A172 (cell line): Measurements from ENCODE around the gene ZDHHC13. TPM values are rescaled to one million over a fixed set of nuclear protein-coding genes. Genes with fewer than 3 reads are reported as not detected.

Source experiments
- DNase-seq: peaks from one replicate; pipeline ENCODE4 v3.0.0-alpha.2; 2015; ENCODE audit warnings: low spot score
- total RNA-seq: library from RNA; depleted of rRNA; stranded (reverse); fragments of >200 nt; shearing (Covaris generic); gene quantifications from 2 replicates; pipeline ENCODE4 v1.2.3, GENCODE V29; 2014; rRNA removed

The ZDHHC13 gene
- total RNA-seq, 1 experiment from 2014 or later, result 37.6 TPM

- no peak for DNase-seq
Observed at GRCh38 chr11:19208181-19208580, 91.2 kb downstream of the ZDHHC13 start.

- no peak for DNase-seq
Observed at GRCh38 chr11:19208959-19209546, 92.1 kb downstream of the ZDHHC13 start.

GRCh38 chr11:19209617-19210370, 92.8 kb downstream of the ZDHHC13 start:
- DNase-seq, result no peak

GRCh38 chr11:19216021-19216420, 99.1 kb downstream of the ZDHHC13 start:
- no peak for DNase-seq

DNA sequence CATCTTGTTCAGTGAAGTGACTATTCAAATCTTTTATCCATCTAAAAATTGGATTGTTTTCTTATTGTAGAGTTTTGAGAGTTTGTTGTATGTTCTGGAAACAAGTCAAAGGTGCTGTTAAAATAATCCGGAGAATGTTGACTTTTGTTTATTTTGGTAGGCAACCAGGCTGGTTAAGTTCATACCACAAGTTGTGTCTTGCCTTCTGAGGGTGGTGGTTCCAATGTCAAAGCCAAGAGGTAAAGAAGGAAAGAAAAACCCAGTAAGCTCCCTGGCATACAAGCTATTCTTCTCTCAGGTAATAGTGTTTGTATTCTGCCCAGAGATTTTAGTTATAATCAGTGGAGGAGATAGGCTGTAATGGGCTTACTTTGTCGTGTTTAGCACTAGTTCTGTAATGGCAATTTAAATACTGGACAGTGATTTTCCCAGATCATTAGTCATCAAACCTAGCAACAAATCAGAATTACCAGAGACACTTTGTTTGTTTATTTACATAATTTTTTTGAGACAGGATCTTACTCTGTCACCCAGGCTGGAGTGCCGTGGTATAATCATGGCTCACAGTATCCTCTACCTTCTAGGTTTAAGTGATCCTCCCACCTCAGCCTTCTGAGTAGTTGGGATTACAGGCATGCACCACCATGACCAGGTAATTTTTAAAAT, 99.9 kb downstream of the ZDHHC13 start:
- DNase-seq, result no peak

DNA sequence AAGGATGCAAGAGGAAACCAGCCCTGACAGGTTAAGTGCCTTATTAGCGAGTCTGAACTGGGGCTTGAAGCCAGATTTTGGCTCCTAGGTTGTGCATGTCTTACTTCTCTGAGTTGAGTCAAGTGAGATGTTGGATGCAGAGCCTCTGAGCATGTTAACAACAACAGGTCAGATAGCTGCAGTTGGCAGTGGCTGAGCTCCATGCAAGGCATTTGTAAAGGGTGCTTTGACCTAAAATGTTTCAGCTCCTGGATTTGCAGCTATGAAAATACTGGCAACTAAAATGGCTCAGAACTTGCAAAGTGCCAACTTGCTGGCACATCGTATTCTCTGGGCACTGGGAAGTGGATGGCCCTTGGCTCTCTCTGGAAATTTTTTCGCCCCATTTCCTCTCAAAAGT, 101.2 kb downstream of the ZDHHC13 start:
- no peak for DNase-seq

- DNase-seq, result no peak
Observed at GRCh38 chr11:19218786-19219460, 102.0 kb downstream of the ZDHHC13 start.

DNA sequence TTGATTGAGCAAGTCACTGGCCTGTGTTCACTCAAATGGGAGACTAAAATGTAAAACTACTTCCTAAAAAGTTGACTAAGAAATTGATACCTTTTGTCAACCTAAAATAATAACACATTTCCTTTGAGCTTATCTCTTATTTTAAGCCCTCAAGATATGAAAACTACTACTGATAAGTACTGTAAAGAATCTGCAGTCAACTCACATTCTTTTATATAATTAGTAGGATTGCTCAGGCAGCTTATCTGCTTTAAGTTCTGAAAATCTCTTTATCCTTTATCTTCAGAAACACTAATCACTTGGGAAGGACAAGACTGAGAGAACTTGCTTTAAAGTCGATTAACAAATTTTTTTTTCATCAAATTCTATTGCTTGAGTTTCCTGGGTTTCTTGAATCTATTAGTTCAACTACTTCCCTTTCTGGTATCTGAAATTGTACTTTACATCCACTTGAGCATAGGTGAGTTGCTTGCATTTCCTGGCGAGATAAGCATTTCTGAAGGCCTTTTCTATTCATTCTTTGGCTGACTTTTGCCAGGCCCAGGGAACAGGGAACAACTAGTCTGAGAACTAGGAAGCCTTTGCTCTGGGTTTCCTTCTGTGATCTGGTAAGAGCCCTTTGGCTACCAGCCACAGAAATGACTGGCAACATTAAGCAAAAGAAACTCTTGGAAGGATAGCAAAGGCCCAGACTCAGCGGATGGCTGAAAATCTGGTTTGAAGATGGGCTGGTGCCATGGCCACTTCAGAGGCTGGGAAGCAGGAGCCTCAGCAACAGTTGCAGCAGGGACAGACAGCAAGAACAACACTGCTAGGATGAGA, 104.1 kb downstream of the ZDHHC13 start:
- no peak for DNase-seq

- DNase-seq, result no peak
Observed at GRCh38 chr11:19225123-19225522, 108.2 kb downstream of the ZDHHC13 start.

DNA sequence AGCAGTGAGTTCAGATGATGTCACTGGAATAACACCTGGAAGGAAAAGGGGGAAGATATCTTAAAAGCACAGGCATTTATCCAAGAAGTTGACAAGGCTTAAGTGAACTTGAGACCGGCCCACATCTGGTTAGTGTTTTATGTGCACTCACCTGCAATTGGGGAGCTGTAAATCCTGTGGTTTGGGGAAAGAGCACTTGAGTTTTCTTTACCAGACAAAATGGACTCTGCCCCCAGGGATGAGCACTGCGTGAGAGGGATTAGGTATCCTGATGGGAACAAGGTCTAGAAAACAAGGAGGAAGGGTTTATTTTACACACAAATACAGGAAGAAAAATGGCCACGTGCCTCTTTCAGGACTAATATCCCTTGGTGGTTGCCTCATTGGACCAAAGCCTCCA, 108.6 kb downstream of the ZDHHC13 start:
- no peak for DNase-seq

Other genes starting within 250 kb of the ZDHHC13 start
- not detected in 2 replicates for gene MRGPRX1, start 177.8 kb upstream of the ZDHHC13 start, total RNA-seq
- not detected in 2 replicates for gene MRGPRX2, start 56.5 kb upstream of the ZDHHC13 start, total RNA-seq
- not detected in 2 replicates for gene CSRP3, start 84.8 kb downstream of the ZDHHC13 start, total RNA-seq
- 6.5 and 8.2 TPM in 2 replicates for gene E2F8, start 123.8 kb downstream of the ZDHHC13 start, total RNA-seq